Astrocyte (in vitro differentiated cells and primary cell): ENCODE data around the gene MAP1B. TPM values are rescaled to one million over a fixed set of nuclear protein-coding genes. Genes with fewer than 3 reads are reported as not detected.

Experiments used
- DNase-seq: peaks from one replicate; pipeline ENCODE4 v3.0.0-alpha.2; 2010; ENCODE audit warnings: low read depth
- FAIRE-seq: peaks from 2 replicates; lab custom pipeline; 2011; peaks lifted over from hg19 to GRCh38; lab: Jason Lieb, UNC
- H2AFZ ChIP-seq: 2 replicates; pipeline ENCODE4 v1.6.0; 2012; ENCODE audit warnings: low read depth, low read length, inconsistent platforms
- H3K27ac ChIP-seq: 2 replicates; pipeline ENCODE4 v1.5.1; 2011; ENCODE audit warnings: low read depth, low read length, inconsistent platforms
- H3K27me3 ChIP-seq: 2 replicates; pipeline ENCODE4 v1.6.0; 2011; ENCODE audit warnings: low read length, inconsistent platforms; ENCODE audit not compliant: insufficient read depth
- H3K36me3 ChIP-seq: 2 replicates; pipeline ENCODE4 v1.5.1; 2011; ENCODE audit warnings: low read length, inconsistent platforms; ENCODE audit not compliant: insufficient read depth
- H3K4me1 ChIP-seq: 2 replicates; pipeline ENCODE4 v1.5.1; 2011; ENCODE audit warnings: low read length, inconsistent platforms; ENCODE audit not compliant: insufficient read depth
- H3K4me2 ChIP-seq: 2 replicates; pipeline ENCODE4 v1.6.0; 2012; ENCODE audit warnings: low read length, inconsistent platforms
- H3K4me3 ChIP-seq: 2 replicates; pipeline ENCODE4 v1.5.1; 2011; ENCODE audit warnings: low read depth, mild to moderate bottlenecking, low read length, inconsistent platforms; ENCODE audit not compliant: insufficient read depth
- H3K79me2 ChIP-seq: 2 replicates; pipeline ENCODE4 v1.6.0; 2012; ENCODE audit warnings: mild to moderate bottlenecking, low read length, inconsistent platforms; ENCODE audit not compliant: insufficient read depth
- H3K9ac ChIP-seq: 2 replicates; pipeline ENCODE4 v1.6.0; 2012; ENCODE audit warnings: mild to moderate bottlenecking, low read length, inconsistent platforms
- H3K9me3 ChIP-seq: 2 replicates; pipeline ENCODE4 v1.5.1; 2012; ENCODE audit warnings: low read depth, mild to moderate bottlenecking, low read length, inconsistent platforms; ENCODE audit not compliant: insufficient read depth
- H4K20me1 ChIP-seq: 2 replicates; pipeline ENCODE4 v1.6.0; 2012; ENCODE audit warnings: low read length, inconsistent platforms; ENCODE audit not compliant: insufficient read depth
- H3K27ac Mint-ChIP-seq: one replicate; pipeline ENCODE4 v1.8.0; 2021; ENCODE audit warnings: mild to moderate bottlenecking, mixed read lengths; ENCODE audit not compliant: unreplicated experiment
- H3K27me3 Mint-ChIP-seq: one replicate; pipeline ENCODE4 v1.8.0; 2021; ENCODE audit warnings: low read depth, mixed read lengths; ENCODE audit not compliant: unreplicated experiment
- H3K36me3 Mint-ChIP-seq: one replicate; pipeline ENCODE4 v1.8.0; 2021; ENCODE audit warnings: low read depth, mixed read lengths; ENCODE audit not compliant: unreplicated experiment
- H3K4me1 Mint-ChIP-seq: one replicate; pipeline ENCODE4 v1.8.0; 2021; ENCODE audit warnings: low read depth, mixed read lengths; ENCODE audit not compliant: unreplicated experiment
- H3K4me3 Mint-ChIP-seq: one replicate; pipeline ENCODE4 v1.8.0; 2021; ENCODE audit warnings: mild to moderate bottlenecking, moderate library complexity, mixed read lengths; ENCODE audit not compliant: unreplicated experiment
- H3K9me3 Mint-ChIP-seq: one replicate; pipeline ENCODE4 v1.8.0; 2021; ENCODE audit warnings: mild to moderate bottlenecking, mixed read lengths; ENCODE audit not compliant: unreplicated experiment
- EZH2 ChIP-seq: IDR thresholded peaks from 2 replicates; pipeline ENCODE4 v1.6.1; 2012; ENCODE audit warnings: mild to moderate bottlenecking, low read length, inconsistent platforms; ENCODE audit not compliant: insufficient read depth
- total RNA-seq: library from RNA; stranded (reverse); gene quantifications from 2 replicates; pipeline ENCODE4 v1.2.1, GENCODE V29; 2021
- TF ChIP-seq, protein P1 (sequence below): IDR thresholded peaks from 2 replicates; pipeline ENCODE4 v1.5.1; 2011; ENCODE audit warnings: low read depth, mild to moderate bottlenecking, inconsistent platforms, low read length, moderate library complexity; ENCODE audit not compliant: insufficient read depth

MAP1B gene
- total RNA-seq, 1 donor from 2014 or later: 476 TPM

DNA sequence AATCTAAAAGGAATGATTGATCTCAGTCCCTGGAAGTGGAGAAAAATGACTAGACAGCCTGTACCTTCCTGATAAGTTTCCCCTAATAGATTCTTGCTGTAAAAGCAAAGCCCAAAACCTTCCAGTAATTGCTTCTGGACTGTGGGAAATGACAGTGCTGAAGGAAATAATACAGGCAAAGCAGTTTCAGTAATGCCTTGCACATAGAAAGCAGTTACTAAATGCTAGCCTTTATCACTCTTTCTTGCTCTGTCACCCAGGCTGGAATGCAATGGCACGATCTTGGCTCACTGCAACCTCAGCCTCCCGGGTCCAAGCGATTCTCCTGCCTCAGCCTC, 50.3 kb downstream of the MAP1B start:
- Histone ChIP-seq H3K79me2 (peaks cover 97% of the 10 kb centered on the region), H3K4me1 (peaks cover 72% of the 10 kb centered on the region), H3K36me3 (peaks cover 2% of the 10 kb centered on the region), H3K4me3 (peak overlapping the region; percentile 7), H3K27me3 (no peaks in the 10 kb centered on the region), H2AFZ (no peak overlapping the region), H3K27ac (peak overlapping the region; percentile 82), H4K20me1 (peaks cover 74% of the 10 kb centered on the region), H3K4me2 (peak overlapping the region; percentile 55), H3K9ac (peak overlapping the region; percentile 62), H3K9me3 (no peaks in the 10 kb centered on the region)
- TF ChIP-seq, protein P1, sequence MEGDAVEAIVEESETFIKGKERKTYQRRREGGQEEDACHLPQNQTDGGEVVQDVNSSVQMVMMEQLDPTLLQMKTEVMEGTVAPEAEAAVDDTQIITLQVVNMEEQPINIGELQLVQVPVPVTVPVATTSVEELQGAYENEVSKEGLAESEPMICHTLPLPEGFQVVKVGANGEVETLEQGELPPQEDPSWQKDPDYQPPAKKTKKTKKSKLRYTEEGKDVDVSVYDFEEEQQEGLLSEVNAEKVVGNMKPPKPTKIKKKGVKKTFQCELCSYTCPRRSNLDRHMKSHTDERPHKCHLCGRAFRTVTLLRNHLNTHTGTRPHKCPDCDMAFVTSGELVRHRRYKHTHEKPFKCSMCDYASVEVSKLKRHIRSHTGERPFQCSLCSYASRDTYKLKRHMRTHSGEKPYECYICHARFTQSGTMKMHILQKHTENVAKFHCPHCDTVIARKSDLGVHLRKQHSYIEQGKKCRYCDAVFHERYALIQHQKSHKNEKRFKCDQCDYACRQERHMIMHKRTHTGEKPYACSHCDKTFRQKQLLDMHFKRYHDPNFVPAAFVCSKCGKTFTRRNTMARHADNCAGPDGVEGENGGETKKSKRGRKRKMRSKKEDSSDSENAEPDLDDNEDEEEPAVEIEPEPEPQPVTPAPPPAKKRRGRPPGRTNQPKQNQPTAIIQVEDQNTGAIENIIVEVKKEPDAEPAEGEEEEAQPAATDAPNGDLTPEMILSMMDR: no peak
- no peak for TF ChIP-seq EZH2
- FAIRE-seq (no peak), DNase-seq (no peak)
- no peak overlapping the region for H3K4me3 Mint-ChIP-seq
- H3K4me1 Mint-ChIP-seq: peaks cover 49% of the 10 kb centered on the region
- no peaks in the 10 kb centered on the region for H3K9me3 Mint-ChIP-seq
- no peak overlapping the region for H3K27ac Mint-ChIP-seq
- peaks cover 24% of the 10 kb centered on the region for H3K36me3 Mint-ChIP-seq
- H3K27me3 Mint-ChIP-seq: no peaks in the 10 kb centered on the region

DNA sequence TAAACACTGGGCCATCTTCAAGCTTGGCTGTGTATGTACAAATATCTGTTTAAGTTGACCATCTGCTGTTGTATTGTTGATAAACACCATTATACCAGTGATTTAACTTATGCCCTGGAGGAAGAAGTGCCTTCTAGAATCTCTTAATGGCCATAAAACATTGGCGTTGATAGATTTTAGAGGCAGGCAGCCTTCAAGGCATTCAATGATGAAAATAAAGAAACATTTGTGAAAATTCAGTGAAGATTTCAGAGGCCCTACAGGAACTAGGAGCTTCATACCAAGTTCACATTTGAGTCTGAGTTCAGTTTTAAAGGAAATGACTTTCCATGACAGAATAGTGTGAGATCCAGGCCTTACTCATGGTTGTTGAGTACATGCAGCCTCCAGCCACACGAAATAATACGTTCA, 52.2 kb downstream of the MAP1B start:
- no peaks in the 10 kb centered on the region for H3K36me3 ChIP-seq
- Mint-ChIP-seq H3K9me3 (no peaks in the 10 kb centered on the region), H3K27ac (no peak overlapping the region), H3K4me1 (peaks cover 45% of the 10 kb centered on the region), H3K4me3 (peak overlapping the region; percentile 20), H3K27me3 (no peaks in the 10 kb centered on the region), H3K36me3 (peaks cover 23% of the 10 kb centered on the region)
- H2AFZ ChIP-seq: no peak overlapping the region
- no peak overlapping the region for H3K4me3 ChIP-seq
- DNase-seq (peak; percentile 44), FAIRE-seq (no peak)
- H3K9me3 ChIP-seq: no peaks in the 10 kb centered on the region
- H3K4me1 ChIP-seq: peaks cover 53% of the 10 kb centered on the region
- peak overlapping the region; percentile 45 for H3K9ac ChIP-seq
- H4K20me1 ChIP-seq: peaks cover 72% of the 10 kb centered on the region
- peak overlapping the region; percentile 75 for H3K27ac ChIP-seq
- peak overlapping the region; percentile 56 for H3K4me2 ChIP-seq
- no peaks in the 10 kb centered on the region for H3K27me3 ChIP-seq
- TF ChIP-seq, protein P1: no peak
- TF ChIP-seq EZH2: no peak
- H3K79me2 ChIP-seq: peaks cover 96% of the 10 kb centered on the region

DNA sequence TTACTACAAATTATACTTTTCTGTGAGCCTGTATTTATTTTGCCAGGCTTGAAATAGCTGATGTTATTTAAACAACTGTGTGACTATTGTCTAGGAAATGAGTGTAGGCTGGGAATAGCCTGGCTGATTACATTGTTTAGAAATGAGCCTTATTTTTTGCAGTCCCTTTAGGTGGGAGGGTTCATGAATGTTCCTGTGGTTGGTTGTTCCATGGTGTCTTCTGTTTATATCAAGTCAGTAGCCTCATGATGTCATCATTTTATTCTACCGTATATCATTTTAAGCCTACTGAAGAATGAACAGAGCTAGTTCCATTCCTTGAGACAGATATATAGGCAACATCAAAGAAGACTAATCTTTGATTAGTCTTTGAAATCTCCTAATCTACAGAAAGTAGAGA, 53.1 kb downstream of the MAP1B start:
- H3K4me1 ChIP-seq: peaks cover 50% of the 10 kb centered on the region
- peak overlapping the region; percentile 75 for H3K27ac ChIP-seq
- H3K79me2 ChIP-seq: peaks cover 96% of the 10 kb centered on the region
- Mint-ChIP-seq H3K36me3 (peaks cover 21% of the 10 kb centered on the region), H3K27ac (no peak overlapping the region), H3K9me3 (no peaks in the 10 kb centered on the region), H3K4me1 (peaks cover 51% of the 10 kb centered on the region), H3K27me3 (no peaks in the 10 kb centered on the region), H3K4me3 (no peak overlapping the region)
- no peak overlapping the region for H3K4me3 ChIP-seq
- no peak for TF ChIP-seq EZH2
- TF ChIP-seq, protein P1: no peak
- H2AFZ ChIP-seq: no peak overlapping the region
- H3K4me2 ChIP-seq: peak overlapping the region; percentile 56
- no peaks in the 10 kb centered on the region for H3K9me3 ChIP-seq
- peaks cover 4% of the 10 kb centered on the region for H3K36me3 ChIP-seq
- no peaks in the 10 kb centered on the region for H3K27me3 ChIP-seq
- peak overlapping the region; percentile 45 for H3K9ac ChIP-seq
- peak; percentile 92 for DNase-seq
- H4K20me1 ChIP-seq: peaks cover 73% of the 10 kb centered on the region
- peak; percentile 37 for FAIRE-seq
